ENCODE measurements around the gene ASAP3. TPM values are rescaled to one million over a fixed set of nuclear protein-coding genes. Genes with fewer than 3 reads are reported as not detected.

The ASAP3 gene
- total RNA-seq, 4 donors from 2014 or later, result 21.3 to 37.7 (median 31.0) TPM

GRCh38 chr1:23424293-23425192 lies 59.4 kb downstream of the ASAP3 start, which contains the start of gene TCEA3:
Gene TCEA3 (minus strand): TSS chr1:23424748. CDS start chr1:23424633, 115 bp downstream.
- Histone ChIP-seq H3K36me3 (peaks cover 0 to 22% of the 10 kb centered on the region in 2 donors), H3K27me3 (no peaks in the 10 kb centered on the region), H3K9me3 (no peaks in the 10 kb centered on the region), H3K4me3 (peak within 1 kb of the TSS; percentile 48 to 78), H3K27ac (peak within 1 kb of the TSS; percentile 24 to 90 (median 87)), H3K4me1 (peaks cover 0 to 58% (median 11%) of the 10 kb centered on the region in 3 donors)
- TF ChIP-seq CTCF (IDR thresholded peaks at IDR 0.05) (peak in 1 of 4 experiments; percentile 18), POLR2AphosphoS5 (IDR thresholded peaks at IDR 0.05) (no peak)
- ATAC-seq, result peak; percentile 47
- no CpG with 5 or more reads among the region's 84 CpGs for WGBS, 2 donors (ENCODE audit: low coverage in 1 of 2)

DNA sequence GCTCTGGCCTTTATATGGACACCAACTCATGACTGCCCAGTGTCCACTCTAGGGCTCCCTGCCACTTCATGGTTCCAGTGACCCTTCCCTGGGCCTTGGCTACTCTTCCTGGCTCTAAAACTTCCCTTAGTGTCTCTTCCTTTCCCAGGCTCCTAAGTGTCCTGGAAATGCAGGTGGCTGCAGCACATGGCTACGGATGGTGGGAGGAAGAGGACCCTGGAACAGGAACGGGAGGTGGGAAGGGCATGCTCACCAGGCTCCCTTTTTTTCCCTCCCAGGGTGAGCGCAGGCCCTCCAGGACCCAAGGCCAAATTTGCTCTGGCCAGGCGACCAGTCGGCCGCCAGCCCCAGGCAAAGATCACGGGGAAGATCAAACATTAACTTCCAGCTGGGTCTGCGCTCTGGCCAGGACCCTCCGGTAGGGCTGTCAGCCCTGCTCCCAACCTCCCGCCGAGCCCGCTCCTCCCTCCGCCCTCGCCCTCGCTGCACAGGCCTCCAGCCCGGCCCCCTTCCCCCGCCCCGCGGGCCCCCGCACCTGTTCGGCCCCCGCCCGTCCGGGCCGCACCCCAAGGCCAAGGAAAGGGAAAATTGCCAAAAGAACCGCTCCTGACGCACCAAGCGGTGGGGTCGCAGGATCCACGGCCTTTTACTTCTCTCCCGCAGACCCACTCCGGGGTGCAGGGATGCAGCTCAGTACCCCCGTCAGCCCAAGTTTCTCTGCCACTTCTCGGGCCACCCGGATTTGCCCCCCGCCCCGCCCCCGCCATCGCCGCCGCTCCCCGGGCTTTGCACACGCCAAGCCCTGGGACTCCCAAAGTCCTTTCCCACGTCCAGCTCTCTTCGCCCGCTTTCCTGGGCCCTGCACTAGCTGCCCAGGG lies 60.3 kb downstream of the ASAP3 start:
- TF ChIP-seq EP300 (IDR thresholded peaks at IDR 0.05) (no peak), CTCF (IDR thresholded peaks at IDR 0.05) (no peak), POLR2AphosphoS5 (IDR thresholded peaks at IDR 0.05) (no peak), POLR2A (IDR thresholded peaks at IDR 0.05) (no peak)
- Histone ChIP-seq H3K9me3 (no peaks in the 10 kb centered on the region), H3K36me3 (peaks cover 0 to 13% of the 10 kb centered on the region in 2 donors), H3K27me3 (no peaks in the 10 kb centered on the region), H3K27ac (peak overlapping the region; percentile 24 to 90 (median 87)), H3K4me3 (peak overlapping the region; percentile 48 to 78), H3K4me1 (peaks cover 0 to 64% (median 11%) of the 10 kb centered on the region in 3 donors)
- 10% methylated on average over 7 of the region's 46 CpGs; no CpG with 5 or more reads in 1 of the 2 donors for WGBS, 2 donors (ENCODE audit: low coverage in 1 of 2)
- peak; percentile 2 for ATAC-seq

- Histone ChIP-seq H3K27ac (peak overlapping the region; percentile 24 to 90 (median 87)), H3K27me3 (no peaks in the 10 kb centered on the region), H3K4me3 (peak overlapping the region in 1 of 2 donors; percentile 78), H3K9me3 (no peaks in the 10 kb centered on the region), H3K36me3 (peaks cover 0 to 6% of the 10 kb centered on the region in 2 donors), H3K4me1 (peaks cover 0 to 67% (median 11%) of the 10 kb centered on the region in 3 donors)
- TF ChIP-seq CTCF (IDR thresholded peaks at IDR 0.05), result no peak
- TF ChIP-seq POLR2AphosphoS5 (IDR thresholded peaks at IDR 0.05), result no peak
- TF ChIP-seq POLR2A (IDR thresholded peaks at IDR 0.05), result no peak
- TF ChIP-seq EP300 (IDR thresholded peaks at IDR 0.05), result no peak
- no peak for ATAC-seq
- WGBS, 2 donors (ENCODE audit: low coverage in 1 of 2), result 41 to 77% methylated on average over 3 of the region's 6 CpGs
Measured at GRCh38 chr1:23422941-23423340, 61.0 kb downstream of the ASAP3 start.

DNA sequence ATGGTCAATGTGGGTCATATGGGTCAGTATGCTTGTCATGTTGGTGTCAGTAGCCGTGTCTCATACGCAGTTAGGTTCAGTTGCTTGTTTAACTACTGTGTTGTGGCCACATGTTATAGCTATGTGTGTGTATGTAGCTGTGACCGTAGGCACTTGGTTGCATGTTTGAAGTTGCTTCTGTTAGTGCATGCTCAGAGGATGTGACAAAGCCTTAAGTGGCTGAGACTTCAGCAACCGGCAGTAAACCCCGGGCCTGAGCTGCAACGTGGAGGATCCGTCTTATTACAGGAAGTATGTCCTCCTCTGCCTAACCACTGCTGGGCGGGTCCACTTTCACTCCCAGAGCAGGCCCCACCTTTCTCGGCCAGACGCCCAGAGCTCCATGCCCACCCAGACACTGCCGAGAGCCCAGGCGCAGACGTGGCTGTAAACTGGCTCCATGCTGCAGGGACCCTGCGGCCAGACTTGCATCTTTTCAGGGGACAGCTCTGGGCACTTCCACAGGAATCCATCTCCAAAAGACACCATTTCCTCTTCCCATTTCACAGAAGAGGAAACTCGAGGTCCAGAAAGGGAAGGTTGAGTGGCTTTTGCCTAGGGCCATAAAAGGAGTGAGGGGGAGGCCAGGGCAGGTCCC lies 61.6 kb downstream of the ASAP3 start:
- H3K4me3 ChIP-seq, result peak overlapping the region in 1 of 2 donors; percentile 78
- TF ChIP-seq POLR2A (IDR thresholded peaks at IDR 0.05), result no peak
- no peak for TF ChIP-seq EP300 (IDR thresholded peaks at IDR 0.05)
- no peak for TF ChIP-seq POLR2AphosphoS5 (IDR thresholded peaks at IDR 0.05)
- no peak for TF ChIP-seq CTCF (IDR thresholded peaks at IDR 0.05)
- peak; percentile 66 for ATAC-seq

More for the DNA sequence above, 61.6 kb downstream of the ASAP3 start:
- WGBS, 2 donors (ENCODE audit: low coverage in 1 of 2), result 24 to 32% methylated on average over 3 to 7 of the region's 15 CpGs
- Histone ChIP-seq H3K36me3 (peaks cover 0 to 2% of the 10 kb centered on the region in 2 donors), H3K4me1 (peaks cover 0 to 72% (median 11%) of the 10 kb centered on the region in 3 donors), H3K9me3 (no peaks in the 10 kb centered on the region), H3K27ac (peak overlapping the region; percentile 24 to 90 (median 87)), H3K27me3 (no peaks in the 10 kb centered on the region)

Data from gastroesophageal sphincter (tissue), 4 donors.